ENCODE measurements around the gene KLHL30. TPM values are rescaled to one million over a fixed set of nuclear protein-coding genes. Genes with fewer than 3 reads are reported as not detected.

KLHL30 gene
- total RNA-seq, 1 donor from 2014 or later, result 0.26 TPM

GRCh38 chr2:238132463-238133450 is 5.7 kb upstream of the KLHL30 start:
- peaks cover 2% of the 10 kb centered on the region for H3K27me3 ChIP-seq (ENCODE audit: control insufficient read depth, insufficient read depth, low read length)
- no peak for TF ChIP-seq CTCF (IDR thresholded peaks at IDR 0.05; ENCODE audit: insufficient read depth, low read length, severe bottlenecking)
- no peak overlapping the region for H3K4me3 ChIP-seq (ENCODE audit: low read depth, low read length)
- H3K36me3 ChIP-seq (ENCODE audit: control insufficient read depth, insufficient read depth, low read length), result no peaks in the 10 kb centered on the region
- FAIRE-seq (no peak), DNase-seq (ENCODE audit: low read depth) (no peak)

GRCh38 chr2:238133499-238134392 is 4.7 kb upstream of the KLHL30 start:
- FAIRE-seq (no peak), DNase-seq (ENCODE audit: low read depth) (no peak)
- Histone ChIP-seq H3K27me3 (ENCODE audit: control insufficient read depth, insufficient read depth, low read length) (peaks cover 2% of the 10 kb centered on the region), H3K4me3 (ENCODE audit: low read depth, low read length) (no peak overlapping the region), H3K36me3 (ENCODE audit: control insufficient read depth, insufficient read depth, low read length) (no peaks in the 10 kb centered on the region)
- TF ChIP-seq CTCF (IDR thresholded peaks at IDR 0.05; ENCODE audit: insufficient read depth, low read length, severe bottlenecking), result no peak

GRCh38 chr2:238134393-238134785 is 4.1 kb upstream of the KLHL30 start:
- no peak for TF ChIP-seq CTCF (IDR thresholded peaks at IDR 0.05; ENCODE audit: insufficient read depth, low read length, severe bottlenecking)
- peaks cover 2% of the 10 kb centered on the region for H3K27me3 ChIP-seq (ENCODE audit: control insufficient read depth, insufficient read depth, low read length)
- no peak for DNase-seq (ENCODE audit: low read depth)
- H3K4me3 ChIP-seq (ENCODE audit: low read depth, low read length), result no peak overlapping the region
- no peak for FAIRE-seq
- no peaks in the 10 kb centered on the region for H3K36me3 ChIP-seq (ENCODE audit: control insufficient read depth, insufficient read depth, low read length)

GRCh38 chr2:238135601-238136150 is 2.8 kb upstream of the KLHL30 start:
- no peak for DNase-seq (ENCODE audit: low read depth)
- FAIRE-seq, result no peak
- Histone ChIP-seq H3K4me3 (ENCODE audit: low read depth, low read length) (no peak overlapping the region), H3K36me3 (ENCODE audit: control insufficient read depth, insufficient read depth, low read length) (no peaks in the 10 kb centered on the region), H3K27me3 (ENCODE audit: control insufficient read depth, insufficient read depth, low read length) (peaks cover 2% of the 10 kb centered on the region)
- TF ChIP-seq CTCF (IDR thresholded peaks at IDR 0.05; ENCODE audit: insufficient read depth, low read length, severe bottlenecking), result no peak

- no peak for TF ChIP-seq CTCF (IDR thresholded peaks at IDR 0.05; ENCODE audit: insufficient read depth, low read length, severe bottlenecking)
Observed at GRCh38 chr2:238136820-238137537, 1.5 kb upstream of the KLHL30 start.

More at GRCh38 chr2:238136820-238137537, 1.5 kb upstream of the KLHL30 start:
- no peak overlapping the region for H3K4me3 ChIP-seq (ENCODE audit: low read depth, low read length)
- no peaks in the 10 kb centered on the region for H3K27me3 ChIP-seq (ENCODE audit: control insufficient read depth, insufficient read depth, low read length)
- peak; percentile 96 for FAIRE-seq
- H3K36me3 ChIP-seq (ENCODE audit: control insufficient read depth, insufficient read depth, low read length), result no peaks in the 10 kb centered on the region
- peak; percentile 76 for DNase-seq (ENCODE audit: low read depth)
